Cardiac muscle cell (in vitro differentiated cells and primary cell): ENCODE measurements around the gene NUP42. TPM values are rescaled to one million over a fixed set of nuclear protein-coding genes. Genes with fewer than 3 reads are reported as not detected.

Experiments
- DNase-seq, 2 donors: peaks; one replicate each; pipeline versions ENCODE4 v3.0.0 to v3.0.0-alpha.2; 2010 to 2017; ENCODE audit warnings: low read depth in 1 of 2, low spot score in 1 of 2
- H3K27ac ChIP-seq: fragments of 200-600 bp; sonication (generic); 2 replicates; pipeline ENCODE4 v1.5.1; 2016
- H3K27me3 ChIP-seq: fragments of 200-600 bp; sonication (generic); 2 replicates; pipeline ENCODE4 v1.6.0; 2016; ENCODE audit warnings: control low read depth
- H3K36me3 ChIP-seq: fragments of 200-600 bp; sonication (generic); 2 replicates; pipeline ENCODE4 v1.5.1; 2016; ENCODE audit warnings: control low read depth
- H3K4me1 ChIP-seq: fragments of 200-600 bp; sonication (generic); 2 replicates; pipeline ENCODE4 v1.8.1; 2017; ENCODE audit warnings: low read depth, mild to moderate bottlenecking, mixed run types
- H3K4me3 ChIP-seq: fragments of 200-600 bp; sonication (generic); 2 replicates; pipeline ENCODE4 v1.5.1; 2016; ENCODE audit warnings: mild to moderate bottlenecking
- H3K9me3 ChIP-seq: fragments of 200-600 bp; sonication (generic); 2 replicates; pipeline ENCODE4 v1.5.1; 2017; ENCODE audit warnings: low read depth, mild to moderate bottlenecking, control low read depth
- polyA plus RNA-seq: library from polyadenylated mRNA; unstranded; fragments of >200 nt; fragmentation: Nextera tagmentation; extraction: Ambion mirVana; gene quantifications from 2 replicates; pipeline ENCODE4 v1.2.1, GENCODE V29; 2016
- total RNA-seq: library from RNA; depleted of rRNA; stranded (reverse); fragments of >200 nt; gene quantifications from 2 replicates; pipeline ENCODE4 v1.2.3, GENCODE V29; 2016
- TF ChIP-seq, protein P1 (sequence below): IDR thresholded peaks from 2 replicates; pipeline ENCODE4 v1.5.1; 2012; ENCODE audit warnings: low read depth, mild to moderate bottlenecking, low read length

Gene NUP42, protein sequence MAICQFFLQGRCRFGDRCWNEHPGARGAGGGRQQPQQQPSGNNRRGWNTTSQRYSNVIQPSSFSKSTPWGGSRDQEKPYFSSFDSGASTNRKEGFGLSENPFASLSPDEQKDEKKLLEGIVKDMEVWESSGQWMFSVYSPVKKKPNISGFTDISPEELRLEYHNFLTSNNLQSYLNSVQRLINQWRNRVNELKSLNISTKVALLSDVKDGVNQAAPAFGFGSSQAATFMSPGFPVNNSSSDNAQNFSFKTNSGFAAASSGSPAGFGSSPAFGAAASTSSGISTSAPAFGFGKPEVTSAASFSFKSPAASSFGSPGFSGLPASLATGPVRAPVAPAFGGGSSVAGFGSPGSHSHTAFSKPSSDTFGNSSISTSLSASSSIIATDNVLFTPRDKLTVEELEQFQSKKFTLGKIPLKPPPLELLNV
- total RNA-seq = 27.3 and 28.2 TPM in 2 replicates
- polyA plus RNA-seq = 26.5 and 34.0 TPM in 2 replicates

DNA sequence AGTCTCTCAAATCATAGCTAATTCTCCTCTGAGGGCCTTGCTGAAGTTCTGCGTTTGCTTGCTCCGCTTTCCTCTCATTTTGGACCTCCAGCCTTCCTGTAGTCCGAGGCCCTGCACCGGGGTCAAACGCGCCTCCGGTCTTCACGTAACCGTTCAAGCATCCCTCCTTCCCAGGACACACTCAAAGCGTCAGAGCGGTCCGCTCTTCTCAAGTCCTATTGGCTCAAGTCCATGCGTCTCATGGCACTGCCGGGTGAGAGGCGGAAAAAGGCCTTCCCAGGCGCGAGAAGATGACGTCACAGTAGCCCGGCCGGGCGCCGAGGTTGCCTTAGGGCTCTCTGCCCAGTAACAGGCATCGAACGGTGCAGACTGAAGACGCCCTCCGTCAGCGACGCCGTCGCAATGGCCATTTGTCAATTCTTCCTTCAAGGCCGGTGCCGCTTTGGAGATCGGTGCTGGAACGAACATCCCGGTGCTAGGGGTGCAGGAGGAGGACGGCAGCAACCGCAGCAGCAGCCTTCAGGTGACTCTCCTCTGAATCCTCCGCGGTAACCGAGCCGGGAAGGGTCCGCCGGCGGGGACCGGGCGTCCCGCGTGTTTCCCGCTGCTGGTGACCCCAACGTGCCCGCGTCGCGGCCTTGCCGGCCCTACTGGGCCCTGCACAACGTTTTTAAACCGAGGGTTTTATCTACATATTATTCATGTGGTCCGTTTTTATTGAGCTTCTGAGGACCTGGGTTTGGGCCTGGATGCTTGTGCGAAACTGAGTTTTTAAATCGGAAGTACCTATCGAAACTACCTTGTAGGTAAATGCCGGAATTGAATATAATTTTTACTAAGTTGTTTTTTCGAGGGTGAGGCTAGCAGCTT, at the start of gene NUP42:
TSS of gene NUP42 (plus strand) at position 365 of the 870 bp plus-strand sequence. CDS start at position 403, 38 bp downstream.
- DNase-seq = peak; percentile 99 to 100
- H3K4me1 ChIP-seq = peaks cover 12% of the 10 kb centered on the region
- H3K27me3 ChIP-seq = no peaks in the 10 kb centered on the region
- peak within 1 kb of the TSS; percentile 79 for H3K4me3 ChIP-seq
- TF ChIP-seq, protein P1, sequence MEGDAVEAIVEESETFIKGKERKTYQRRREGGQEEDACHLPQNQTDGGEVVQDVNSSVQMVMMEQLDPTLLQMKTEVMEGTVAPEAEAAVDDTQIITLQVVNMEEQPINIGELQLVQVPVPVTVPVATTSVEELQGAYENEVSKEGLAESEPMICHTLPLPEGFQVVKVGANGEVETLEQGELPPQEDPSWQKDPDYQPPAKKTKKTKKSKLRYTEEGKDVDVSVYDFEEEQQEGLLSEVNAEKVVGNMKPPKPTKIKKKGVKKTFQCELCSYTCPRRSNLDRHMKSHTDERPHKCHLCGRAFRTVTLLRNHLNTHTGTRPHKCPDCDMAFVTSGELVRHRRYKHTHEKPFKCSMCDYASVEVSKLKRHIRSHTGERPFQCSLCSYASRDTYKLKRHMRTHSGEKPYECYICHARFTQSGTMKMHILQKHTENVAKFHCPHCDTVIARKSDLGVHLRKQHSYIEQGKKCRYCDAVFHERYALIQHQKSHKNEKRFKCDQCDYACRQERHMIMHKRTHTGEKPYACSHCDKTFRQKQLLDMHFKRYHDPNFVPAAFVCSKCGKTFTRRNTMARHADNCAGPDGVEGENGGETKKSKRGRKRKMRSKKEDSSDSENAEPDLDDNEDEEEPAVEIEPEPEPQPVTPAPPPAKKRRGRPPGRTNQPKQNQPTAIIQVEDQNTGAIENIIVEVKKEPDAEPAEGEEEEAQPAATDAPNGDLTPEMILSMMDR = no peak
- no peaks in the 10 kb centered on the region for H3K9me3 ChIP-seq
- H3K36me3 ChIP-seq = peaks cover 17% of the 10 kb centered on the region
- peak within 1 kb of the TSS; percentile 93 for H3K27ac ChIP-seq

- TF ChIP-seq, protein P1 = no peak
- DNase-seq = peak in 1 of 2 donors; percentile 14
- H3K4me3 ChIP-seq = no peak overlapping the region
- no peaks in the 10 kb centered on the region for H3K9me3 ChIP-seq
- H3K4me1 ChIP-seq = no peaks in the 10 kb centered on the region
- H3K27me3 ChIP-seq = no peaks in the 10 kb centered on the region
- H3K27ac ChIP-seq = no peak overlapping the region
- peaks cover 3% of the 10 kb centered on the region for H3K36me3 ChIP-seq
Measured at GRCh38 chr7:23133797-23134196, 48.1 kb upstream of the NUP42 start.

GRCh38 chr7:23135755-23136154, 46.1 kb upstream of the NUP42 start:
- H3K4me1 ChIP-seq = no peaks in the 10 kb centered on the region
- TF ChIP-seq, protein P1 = no peak
- H3K27ac ChIP-seq = no peak overlapping the region
- no peaks in the 10 kb centered on the region for H3K9me3 ChIP-seq
- no peak overlapping the region for H3K4me3 ChIP-seq
- no peak for DNase-seq
- no peaks in the 10 kb centered on the region for H3K27me3 ChIP-seq
- no peaks in the 10 kb centered on the region for H3K36me3 ChIP-seq

DNA sequence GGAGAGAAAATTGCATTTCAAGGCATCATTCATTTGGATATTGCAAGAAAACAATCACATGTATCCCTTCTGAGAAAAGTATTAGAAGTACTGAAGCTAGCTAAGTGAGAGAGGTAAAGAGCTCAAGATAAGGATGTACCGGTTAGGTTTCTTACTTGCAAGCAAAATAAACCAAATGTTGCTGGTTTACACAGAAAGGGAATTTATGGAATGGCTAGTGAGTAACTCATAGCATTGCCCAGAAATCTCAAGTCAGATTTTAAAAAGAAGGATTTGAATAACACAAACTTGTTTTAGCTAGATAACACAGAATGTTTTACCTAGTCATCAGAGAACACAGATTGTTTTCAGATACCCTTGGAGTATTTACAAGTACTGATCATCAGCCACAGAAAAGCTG, 45.6 kb upstream of the NUP42 start:
- DNase-seq = no peak
- Histone ChIP-seq H3K4me3 (no peak overlapping the region), H3K36me3 (no peaks in the 10 kb centered on the region), H3K27ac (no peak overlapping the region), H3K4me1 (no peaks in the 10 kb centered on the region), H3K27me3 (no peaks in the 10 kb centered on the region), H3K9me3 (no peaks in the 10 kb centered on the region)
- TF ChIP-seq, protein P1 = no peak

DNA sequence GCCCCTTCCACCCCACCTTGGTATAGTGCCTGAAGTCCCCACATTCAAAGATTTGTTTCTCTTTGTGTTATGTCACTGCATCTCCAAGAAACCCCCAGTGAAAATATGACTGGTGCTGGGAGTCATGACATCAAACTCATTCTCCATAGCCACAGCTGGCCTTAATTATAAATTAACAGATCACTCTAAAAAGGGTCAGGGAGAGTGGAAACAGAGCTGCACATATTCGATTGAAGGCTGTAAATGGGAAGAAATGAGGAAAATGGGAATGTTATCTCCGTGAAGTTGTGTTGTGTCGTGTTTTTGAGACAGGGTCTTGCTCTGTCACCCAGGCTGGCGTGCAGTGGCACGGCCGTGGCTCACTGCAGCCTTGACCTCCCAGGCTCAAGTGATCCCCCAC, 24.2 kb upstream of the NUP42 start:
- Histone ChIP-seq H3K9me3 (no peaks in the 10 kb centered on the region), H3K27me3 (no peaks in the 10 kb centered on the region), H3K4me3 (no peak overlapping the region), H3K27ac (no peak overlapping the region), H3K4me1 (no peaks in the 10 kb centered on the region), H3K36me3 (peaks cover 12% of the 10 kb centered on the region)
- no peak for DNase-seq
- TF ChIP-seq, protein P1 = no peak
